GM18499 (cell line): ENCODE data around the gene SLC16A9.
"Not testable (repeated sequence)": the region's sequence is repeated elsewhere in the genome, so short reads cannot be mapped to it uniquely, and the experiment has no call there.

Experiments used
- ATAC-seq: cut with Tn5 transposase; IDR thresholded peaks from one replicate; pipeline ENCODE4 v1.9.1; 2021; ENCODE audit warnings: moderate number of reproducible peaks; ENCODE audit not compliant: insufficient read depth, unreplicated experiment

The SLC16A9 gene

GRCh38 chr10:59682986-59683937, 26.4 kb downstream of the SLC16A9 start:
- no peak for ATAC-seq

DNA sequence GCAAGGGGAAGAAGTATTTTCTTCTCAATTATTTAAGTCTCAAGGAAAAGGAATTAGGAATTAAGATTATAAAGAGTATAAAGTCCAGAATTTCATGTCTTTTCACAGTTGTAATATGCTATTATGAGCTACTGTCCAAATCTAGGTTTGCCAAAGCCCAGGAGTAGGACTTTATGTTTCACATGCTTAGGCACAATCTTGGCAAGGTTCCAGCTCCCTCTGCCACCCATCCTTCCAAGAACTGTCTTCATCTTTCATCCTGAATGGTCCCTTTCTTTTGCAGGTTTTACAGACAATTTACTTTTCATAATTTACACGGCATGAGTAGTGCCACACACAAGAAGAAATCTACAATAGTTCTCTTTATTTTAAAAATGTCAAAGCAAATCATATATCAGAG, 29.5 kb downstream of the SLC16A9 start:
- no peak for ATAC-seq

- peak; percentile 72 for ATAC-seq
Observed at GRCh38 chr10:59678884-59679301, 30.8 kb downstream of the SLC16A9 start.

DNA sequence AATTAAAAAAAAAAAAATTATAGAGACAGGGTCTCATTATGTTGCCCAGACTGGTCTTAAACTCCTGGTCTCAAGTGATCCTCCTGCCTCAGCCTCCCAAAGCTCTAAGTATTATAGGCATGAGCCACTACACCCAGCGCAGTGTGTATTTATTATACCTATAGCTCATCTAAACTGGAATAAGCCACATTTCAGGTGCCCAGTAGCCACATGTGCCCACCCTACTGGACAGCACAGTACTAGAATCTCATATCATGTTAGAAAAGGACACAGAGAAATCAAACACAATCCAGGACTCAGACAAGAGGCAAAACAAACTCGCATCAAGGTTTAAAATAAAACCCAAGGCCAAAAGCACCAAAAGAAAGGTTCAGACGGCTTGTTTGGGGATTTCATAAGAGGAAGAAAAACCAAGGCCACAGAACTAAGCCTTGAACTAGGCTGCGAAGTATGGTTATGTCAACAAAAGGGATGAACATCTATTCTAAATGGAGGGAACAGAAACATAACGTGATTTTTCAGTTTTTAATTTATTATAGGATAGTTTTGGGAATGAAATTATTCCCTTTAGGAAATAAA, 32.3 kb downstream of the SLC16A9 start:
- no peak for ATAC-seq

DNA sequence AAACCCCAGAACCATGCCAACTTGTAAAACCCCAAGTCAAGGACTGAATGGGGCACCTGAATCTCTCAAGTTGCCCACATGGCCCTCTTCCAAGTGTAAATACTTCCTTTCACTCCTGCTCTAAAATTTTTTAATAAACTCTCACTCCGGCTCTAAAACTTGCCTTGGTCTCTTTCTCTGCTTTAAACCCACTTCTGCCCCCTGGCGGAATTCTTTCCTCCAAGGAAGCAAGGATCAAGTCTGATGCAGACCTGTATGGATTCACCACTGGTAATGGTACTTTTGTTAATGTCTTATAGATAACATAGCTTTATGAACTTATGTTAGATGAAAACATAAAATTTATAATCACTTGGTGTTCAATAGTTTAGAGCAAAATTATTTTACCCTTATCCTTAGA, 33.8 kb downstream of the SLC16A9 start:
- no peak for ATAC-seq

DNA sequence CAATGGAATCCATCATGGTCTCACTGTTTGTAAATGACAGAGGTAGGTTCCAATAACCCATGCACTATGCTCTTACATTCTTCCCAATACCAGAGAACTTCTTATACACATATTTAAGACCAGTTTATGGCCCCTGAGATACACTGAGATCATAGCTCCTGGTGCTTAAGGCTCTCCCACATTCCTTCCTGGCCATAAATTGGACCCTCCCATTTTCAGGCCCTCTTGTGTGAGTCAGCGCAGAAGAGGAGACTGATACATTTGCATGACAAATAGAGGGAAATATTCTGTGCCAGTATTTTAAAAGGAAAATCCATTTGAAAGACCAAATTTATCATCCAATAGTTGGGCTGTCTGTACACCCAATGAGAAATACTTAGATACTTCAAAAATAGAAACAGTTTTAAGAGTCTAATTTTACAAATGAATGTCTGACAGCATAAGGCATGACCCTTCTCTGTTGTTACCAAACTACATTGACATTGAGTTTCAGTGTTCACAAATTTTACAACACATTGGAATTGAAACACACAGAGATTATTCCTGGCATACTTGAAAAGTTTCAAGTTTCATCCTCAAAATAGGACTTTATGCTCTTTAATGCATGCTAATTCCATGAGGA, 35.3 kb downstream of the SLC16A9 start:
- ATAC-seq, result no peak

GRCh38 chr10:59672150-59672875, 37.3 kb downstream of the SLC16A9 start:
- ATAC-seq, result no peak

DNA sequence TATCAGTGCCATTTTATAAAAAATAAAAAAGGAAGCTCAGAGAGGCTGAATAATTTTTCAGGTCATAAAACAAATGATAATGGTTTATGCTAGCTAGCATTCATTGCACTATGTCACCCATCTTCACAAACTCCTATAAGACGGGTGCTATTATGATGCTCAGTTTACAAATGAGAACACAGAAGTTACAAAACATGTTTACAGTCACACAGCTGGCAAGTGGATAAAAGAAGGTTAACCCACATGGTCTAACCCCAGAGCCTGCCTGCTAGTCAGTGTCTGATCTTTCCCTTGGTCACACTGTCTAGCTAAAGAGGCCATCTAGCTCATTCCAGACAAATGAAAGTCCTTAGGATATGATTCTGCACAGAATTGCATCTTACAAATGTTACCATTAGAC, 39.4 kb downstream of the SLC16A9 start:
- no peak for ATAC-seq

GRCh38 chr10:59668096-59668495, 41.6 kb downstream of the SLC16A9 start:
- no peak for ATAC-seq

DNA sequence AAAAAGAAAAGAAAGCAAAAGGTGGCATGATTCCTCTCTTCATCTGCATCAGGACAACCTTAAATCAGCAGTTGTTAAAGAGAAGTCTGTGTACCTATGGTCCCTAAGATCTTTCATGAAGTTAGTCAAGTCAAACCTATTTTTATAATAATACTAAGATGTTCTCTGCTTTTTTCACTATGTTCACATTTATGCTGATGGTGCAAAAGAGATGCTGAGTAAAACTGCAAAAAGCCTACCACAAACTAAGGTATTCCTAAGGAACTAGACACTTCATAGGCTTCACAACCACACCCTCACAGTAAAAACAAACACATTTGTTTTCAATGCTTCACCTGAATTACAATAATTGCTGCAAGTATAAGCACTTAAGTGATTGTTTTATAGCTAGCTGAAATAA, 43.3 kb downstream of the SLC16A9 start:
- ATAC-seq, result no peak

DNA sequence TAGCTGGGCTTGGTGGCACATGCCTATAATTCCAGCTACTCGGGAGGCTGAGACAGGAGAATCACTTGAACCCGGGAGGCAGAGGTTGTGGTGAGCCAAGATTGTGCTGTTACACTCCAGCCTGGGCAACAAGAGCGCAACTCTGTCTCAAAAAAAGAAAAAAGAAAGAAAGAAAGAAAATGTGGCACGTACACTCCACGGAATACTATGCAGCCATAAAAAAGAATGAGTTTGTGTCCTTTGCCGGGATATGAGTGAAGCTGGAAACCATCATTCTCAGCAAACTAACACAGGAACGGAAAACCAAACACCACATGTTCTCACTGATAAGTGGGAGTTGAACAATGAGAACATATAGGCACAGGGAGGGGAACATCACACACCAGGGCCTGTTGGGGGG, 46.4 kb downstream of the SLC16A9 start:
- not testable (repeated sequence) for ATAC-seq

DNA sequence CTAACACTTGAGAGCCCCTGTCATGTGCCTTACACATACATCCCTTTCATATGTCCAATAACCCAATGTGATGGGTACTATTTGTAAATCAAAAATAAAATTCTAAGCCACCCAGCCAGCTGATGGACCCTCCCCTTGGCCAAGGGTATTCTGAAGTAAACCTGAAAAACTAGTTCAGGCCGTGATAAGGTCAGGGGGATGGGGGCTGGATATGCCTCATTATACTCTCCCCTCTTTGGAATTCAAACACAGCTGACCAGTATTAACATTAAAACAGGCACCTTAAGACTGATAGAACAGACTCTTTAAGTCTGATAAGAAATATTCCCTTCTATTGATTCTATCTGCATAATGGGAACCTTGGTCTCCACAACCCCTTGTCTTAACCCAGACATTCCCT, 51.9 kb downstream of the SLC16A9 start:
- ATAC-seq, result no peak

DNA sequence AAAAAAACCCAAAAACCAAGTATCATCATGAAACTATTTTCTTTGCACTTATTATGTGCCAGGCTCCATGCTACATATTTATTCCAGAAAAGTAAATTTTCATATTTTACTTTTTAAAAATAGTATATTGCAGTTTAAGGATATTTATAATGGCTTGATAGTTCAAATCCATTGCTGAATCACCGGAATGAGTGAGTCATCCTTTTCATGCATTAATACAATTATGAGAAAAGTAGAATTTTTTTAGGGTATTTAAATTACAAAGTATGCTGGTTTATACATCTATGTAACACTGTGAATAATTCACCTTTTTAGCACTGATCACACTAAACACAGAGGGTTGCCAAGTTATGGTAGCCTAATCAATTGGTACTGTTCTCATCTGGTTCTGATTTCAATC, 54.3 kb downstream of the SLC16A9 start:
- ATAC-seq, result no peak

GRCh38 chr10:59654007-59654406, 55.6 kb downstream of the SLC16A9 start:
- peak; percentile 64 for ATAC-seq

DNA sequence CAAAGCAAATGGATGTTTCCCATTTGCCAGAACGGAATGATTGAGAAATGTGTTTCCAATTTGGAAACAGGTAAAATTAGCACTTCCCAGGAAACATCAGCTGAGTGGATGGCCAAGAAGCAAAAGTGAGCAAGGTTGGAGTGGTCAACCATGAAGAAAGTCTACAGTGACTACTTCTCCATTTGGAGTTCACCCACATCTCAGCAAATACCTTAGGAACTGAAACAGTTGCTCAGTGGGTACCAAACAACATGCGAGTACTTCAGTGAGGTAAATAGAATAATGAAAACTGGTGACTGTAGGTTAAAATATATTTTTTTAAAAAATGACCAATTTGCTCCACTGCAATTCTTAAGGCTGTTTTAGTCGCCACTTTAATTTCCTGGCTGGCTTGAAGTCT, 57.7 kb downstream of the SLC16A9 start:
- no peak for ATAC-seq

DNA sequence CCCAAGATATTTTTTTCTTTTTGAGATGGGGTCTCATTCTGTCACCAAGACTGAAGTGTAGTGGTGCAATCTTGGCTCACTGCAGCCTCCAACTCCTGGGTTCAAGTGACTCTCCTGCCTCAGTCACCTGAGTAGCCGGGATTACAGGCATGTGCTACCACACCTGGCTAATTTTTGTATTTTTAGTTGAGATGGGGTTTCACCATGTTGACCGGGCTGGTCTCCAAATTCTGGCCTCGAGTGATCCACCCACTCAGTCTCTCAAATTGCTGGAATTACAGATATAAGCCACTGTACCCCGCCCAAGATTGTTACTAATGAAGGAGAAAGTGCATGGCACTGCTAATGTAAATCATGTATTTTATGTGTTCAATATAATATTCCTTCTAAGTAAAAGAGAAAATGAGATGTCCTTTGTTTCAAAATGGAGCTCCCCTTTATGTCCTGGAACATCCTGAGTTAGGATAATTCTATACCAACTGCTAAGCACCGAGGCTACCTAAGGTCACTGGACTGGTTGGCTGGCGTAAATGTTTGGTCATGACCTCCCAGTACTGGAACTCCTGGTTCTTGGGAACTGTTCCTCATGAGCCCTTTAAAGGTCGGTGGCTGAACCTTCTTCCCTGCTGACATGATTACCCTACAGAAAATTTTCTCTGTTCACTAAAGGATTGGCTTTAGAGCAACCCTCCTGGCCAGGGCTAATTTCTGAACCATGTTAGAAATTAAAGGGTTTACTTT, 59.9 kb downstream of the SLC16A9 start:
- no peak for ATAC-seq

DNA sequence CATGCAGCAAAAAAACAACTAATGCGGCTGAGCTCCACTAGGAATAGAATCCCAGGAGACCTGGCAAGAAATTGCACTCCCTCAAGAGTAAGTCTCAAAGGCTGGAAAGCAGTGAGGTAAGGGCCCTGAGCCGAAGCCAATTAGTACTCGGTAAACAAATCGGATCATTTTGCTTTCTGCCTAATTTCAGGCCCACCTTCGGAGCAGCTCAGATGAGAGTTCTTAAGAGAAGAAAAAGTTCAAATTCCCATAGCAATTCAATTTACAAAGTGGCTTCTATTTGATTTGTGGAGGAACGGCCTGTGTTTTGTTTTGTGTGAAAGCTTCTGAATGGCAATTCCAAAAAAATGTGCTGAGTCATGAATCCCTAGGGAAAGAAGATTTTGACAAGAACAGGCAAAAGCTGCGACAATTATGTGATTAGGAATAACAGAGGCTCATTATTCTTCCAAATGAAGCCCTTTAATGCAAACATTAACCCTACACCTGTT, 60.9 kb downstream of the SLC16A9 start:
- ATAC-seq, result no peak

GRCh38 chr10:59644841-59645240, 64.8 kb downstream of the SLC16A9 start:
- ATAC-seq, result no peak

- not testable (repeated sequence) for ATAC-seq
Observed at GRCh38 chr10:59641688-59642087, 68.0 kb downstream of the SLC16A9 start.
